K562 (cell line): ENCODE results near the gene SUSD3. TPM values are rescaled to one million over a fixed set of nuclear protein-coding genes. Genes with fewer than 3 reads are reported as not detected.

ENCODE experiments used
- ATAC-seq: fragments of 200-7000 bp; cut with Tn5 transposase; 3 replicates; pipeline ENCODE4 v1.9.1; 2020; ENCODE audit warnings: moderate library complexity
- BruUV-seq: library from RNA; stranded (reverse); fragments of 400-500 nt; replicated peaks from 2 replicates; lab custom pipeline; 2021; lab: Mats Ljungman, UMichigan
- CTCF ChIA-PET: fragments of 300-600 bp; formaldehyde crosslinking; extraction: SDS; loops from one replicate; lab custom pipeline; 2021; ENCODE audit warnings: low intra/inter-chr PET ratio; lab: Yijun Ruan, JAX
- POLR2A ChIA-PET: fragments of 300-600, 350-650 bp; sonication (Branson Sonifier 250); formaldehyde crosslinking; extraction: SDS; loops from one replicate; lab custom pipeline; 2021; ENCODE audit warnings: antibody characterized with exemption, inconsistent platforms; lab: Yijun Ruan, JAX
- DNase-seq, 4 experiments: peaks; one replicate each; pipeline versions ENCODE4 v3.0.0 to v3.0.0-alpha.2; 2011 to 2018; ENCODE audit warnings: low spot score in 3 of 4, mixed read lengths in 3 of 4; ENCODE audit errors: extremely low read depth in 1 of 4
- FAIRE-seq: peaks from 2 replicates; lab custom pipeline; 2011; peaks lifted over from hg19 to GRCh38; lab: Jason Lieb, UNC
- H2AFZ ChIP-seq: 2 replicates; pipeline ENCODE4 v1.6.0; 2011; ENCODE audit warnings: low read depth, low read length, control low read depth, inconsistent platforms
- H3K27ac ChIP-seq: fragments of 200-600 bp; 3 replicates; pipeline ENCODE4 v1.8.0; 2011; ENCODE audit warnings: low read depth, mild to moderate bottlenecking, control low read depth, inconsistent platforms, low read length, moderate library complexity, mixed read lengths; ENCODE audit errors: extremely low read depth
- H3K27me3 ChIP-seq, 2 experiments: fragments of 300-600 bp in 1 of 2; 2 replicates in 1 of 2; 3 replicates in 1 of 2; pipeline versions ENCODE4 v1.6.0 to v1.8.0; 2011; ENCODE audit warnings: inconsistent platforms in 2 of 2, low read length in 2 of 2, mild to moderate bottlenecking in 1 of 2, mixed read lengths in 1 of 2, moderate library complexity in 1 of 2; ENCODE audit not compliant: control insufficient read depth in 2 of 2, insufficient read depth in 2 of 2
- H3K36me3 ChIP-seq: fragments of 300-600 bp; 3 replicates; pipeline ENCODE4 v1.8.0; 2011; ENCODE audit warnings: mild to moderate bottlenecking, low read length, inconsistent platforms; ENCODE audit not compliant: control insufficient read depth, insufficient read depth
- H3K4me1 ChIP-seq, 2 experiments: fragments of 200-600 bp in 1 of 2; replicated peaks in 1 of 2; 2 replicates in 1 of 2; 3 replicates in 1 of 2; pipeline versions ENCODE4 v1.5.1 to v1.8.0; 2011; ENCODE audit warnings: inconsistent platforms in 2 of 2, low read length in 2 of 2, mild to moderate bottlenecking in 1 of 2, mixed read lengths in 1 of 2, moderate library complexity in 1 of 2; ENCODE audit not compliant: control insufficient read depth in 2 of 2, insufficient read depth in 2 of 2
- H3K4me2 ChIP-seq: 2 replicates; pipeline ENCODE4 v1.6.1; 2011; ENCODE audit warnings: low read length, control low read depth, inconsistent platforms, mixed read lengths; ENCODE audit not compliant: insufficient read depth
- H3K4me3 ChIP-seq: fragments of 200-600 bp; sonication (generic), shearing (Covaris generic); 2 replicates; pipeline ENCODE4 v1.5.1; 2016; ENCODE audit warnings: control low read depth, inconsistent platforms
- H3K79me2 ChIP-seq: fragments of 200-600 bp; 3 replicates; pipeline ENCODE4 v1.8.0; 2011; ENCODE audit warnings: low read length, inconsistent platforms; ENCODE audit not compliant: control insufficient read depth, insufficient read depth
- H3K9ac ChIP-seq, 2 experiments: 2 replicates each; pipeline versions ENCODE4 v1.6.0 to v1.6.1; 2011; ENCODE audit warnings: low read depth in 2 of 2, low read length in 2 of 2, control low read depth in 1 of 2, inconsistent platforms in 1 of 2, mild to moderate bottlenecking in 1 of 2, mixed read lengths in 1 of 2; ENCODE audit not compliant: insufficient read depth in 1 of 2
- H3K9me1 ChIP-seq: one replicate; pipeline ENCODE4 v1.6.0; 2011; ENCODE audit warnings: inconsistent platforms, mild to moderate bottlenecking, low read length, moderate library complexity; ENCODE audit not compliant: control insufficient read depth, insufficient read depth
- H3K9me3 ChIP-seq: replicated peaks from 2 replicates; pipeline ENCODE4 v1.5.1; 2011; ENCODE audit warnings: low read depth, low read length, inconsistent platforms; ENCODE audit not compliant: control insufficient read depth, insufficient read depth
- H4K20me1 ChIP-seq: replicated peaks from 2 replicates; pipeline ENCODE4 v1.6.1; 2011; ENCODE audit warnings: low read length, inconsistent platforms, mixed read lengths; ENCODE audit not compliant: control insufficient read depth, insufficient read depth
- CREBBP ChIP-seq: IDR thresholded peaks from one replicate; pipeline ENCODE4 v1.6.1; 2012; ENCODE audit warnings: low read depth, mild to moderate bottlenecking, control low read depth, inconsistent platforms, low read length
- ELF4 ChIP-seq: fragments of 450-650 bp; formaldehyde crosslinking; IDR thresholded peaks from 2 replicates; pipeline ENCODE4 v1.4.0; 2022; ENCODE audit warnings: missing genetic modification characterization
- FOXM1 ChIP-seq, 2 experiments: fragments of 450-650 bp in 1 of 2; sonication (generic) in 1 of 2; formaldehyde crosslinking in 1 of 2; IDR thresholded peaks; 2 replicates each; pipeline versions ENCODE4 v1.6.1 to v1.9.0; 2017 to 2022; ENCODE audit warnings: low read depth in 2 of 2, mild to moderate bottlenecking in 2 of 2, missing genetic modification reagents in 1 of 2, moderate library complexity in 1 of 2
- HNRNPK ChIP-seq: fragments of 200-400 bp; formaldehyde crosslinking; IDR thresholded peaks from one replicate; pipeline ENCODE4 v1.6.1; 2018; ENCODE audit warnings: mild to moderate bottlenecking, low read depth, low read length; ENCODE audit not compliant: poor library complexity, severe bottlenecking
- KAT8 ChIP-seq: fragments of 450-650 bp; IDR thresholded peaks from 2 replicates; pipeline ENCODE4 v1.6.1; 2016; ENCODE audit warnings: low read depth, mild to moderate bottlenecking
- MIER1 ChIP-seq: fragments of 450-650 bp; IDR thresholded peaks from 2 replicates; pipeline ENCODE4 v1.6.1; 2016; ENCODE audit warnings: antibody characterized with exemption, mild to moderate bottlenecking, low read depth
- MYC ChIP-seq, 2 experiments: fragments of 250-450 bp in 1 of 2; sonication (Bioruptor Pico) in 1 of 2; IDR thresholded peaks; 2 replicates each; pipeline versions ENCODE4 v1.5.1 to v1.6.1; 2012 to 2021; ENCODE audit warnings: low read depth in 2 of 2, borderline replicate concordance in 1 of 2, improper control_type of control experiment in 1 of 2, low read length in 1 of 2, mild to moderate bottlenecking in 1 of 2, moderate library complexity in 1 of 2
- NR1H2 ChIP-seq: sonication (generic); formaldehyde crosslinking; IDR thresholded peaks from 2 replicates; pipeline ENCODE4 v1.4.0; 2020; ENCODE audit warnings: mild to moderate bottlenecking, missing genetic modification reagents
- PYGO2 ChIP-seq: fragments of 450-650 bp; IDR thresholded peaks from 2 replicates; pipeline ENCODE4 v1.6.1; 2016; ENCODE audit warnings: mild to moderate bottlenecking, missing genetic modification characterization, moderate library complexity, missing compliant biosample characterization
- RERE ChIP-seq: sonication (generic); formaldehyde crosslinking; IDR thresholded peaks from 2 replicates; pipeline ENCODE4 v1.8.0; 2023; ENCODE audit warnings: missing genetic modification reagents, mild to moderate bottlenecking, borderline replicate concordance
- ZNF232 ChIP-seq: sonication (generic); formaldehyde crosslinking; IDR thresholded peaks from 2 replicates; pipeline ENCODE4 v1.8.0; 2022; ENCODE audit warnings: mild to moderate bottlenecking, missing genetic modification reagents
- ZNF280B ChIP-seq: fragments of 250-450 bp; sonication (Bioruptor Pico); IDR thresholded peaks from 2 replicates; pipeline ENCODE4 v1.5.1; 2021; ENCODE audit warnings: mild to moderate bottlenecking
- ZNF79 ChIP-seq: fragments of 250-450 bp; sonication (Bioruptor Pico); IDR thresholded peaks from 2 replicates; pipeline ENCODE4 v1.4.0; 2020; ENCODE audit warnings: low read depth, mild to moderate bottlenecking, moderate library complexity
- WGBS: fragments of 100-300 bp; shearing (Covaris generic); methylation state at CpG from one replicate; pipeline ENCODE4 v1.1.6; 2016; ENCODE audit warnings: low coverage, mixed read lengths; ENCODE audit not compliant: insufficient coverage; ENCODE audit errors: missing lambda C conversion rate; 5-methylcytosine and 5-hydroxymethylcytosine counted together
- in situ Hi-C: fragments of 300-500 bp; cut with MboI; formaldehyde crosslinking; loops from 4 replicates; pipeline ENCODE4 v1.15.0; 2018; ENCODE audit warnings: inconsistent platforms, mixed read lengths
- intact Hi-C: fragments of 100-400 bp; cut with micrococcal nuclease; formaldehyde crosslinking; loops from 2 replicates; pipeline ENCODE4 v1.14.2; 2022
- polyA plus RNA-seq, 8 experiments: library from polyadenylated mRNA; depleted of rRNA in 4 of 8; stranded (reverse) in 5 of 8; unstranded in 3 of 8; fragments of >200 nt; fragmentation: Nextera tagmentation in 2 of 8; fragmentation: Illumina TruSeq in 1 of 8; extraction: Ambion mirVana in 2 of 8; extraction: Trizol in 1 of 8; gene quantifications; 2 replicates each; pipeline versions ENCODE4 v1.2.1 to v1.2.3, GENCODE V29; 2011 to 2014; ENCODE audit warnings: inconsistent platforms in 1 of 8, missing spikeins in 1 of 8
- total RNA-seq, 7 experiments: library from RNA; depleted of rRNA in 6 of 7; stranded (reverse); fragments of >200 nt in 6 of 7; fragmentation: Illumina TruSeq in 2 of 7; extraction: Trizol in 2 of 7; gene quantifications; 2 replicates each; pipeline versions ENCODE4 v1.2.1 to v1.2.3, GENCODE V29; 2011 to 2021; ENCODE audit warnings: low replicate concordance in 1 of 7

SUSD3 gene
- total and polyA plus RNA-seq, 9 of the 15 experiments (the other 6 are each of a cell fraction or from before 2014, with no cell fraction given), result 1.3 to 21.7 (median 11.4) TPM

GRCh38 chr9:93011114-93011513, 47.4 kb upstream of the SUSD3 start:
- FAIRE-seq, result no peak
- no peak for TF ChIP-seq ZNF280B (CRISPR knock-in tag)
- no peak for TF ChIP-seq NR1H2 (CRISPR knock-in tag)
- TF ChIP-seq ZNF79, result no peak
- no peak for TF ChIP-seq MIER1
- no peak for TF ChIP-seq ELF4 (CRISPR knock-in tag)
- TF ChIP-seq KAT8, result no peak
- TF ChIP-seq RERE (CRISPR knock-in tag), result no peak
- no peak for TF ChIP-seq CREBBP
- no peak for TF ChIP-seq FOXM1 (IDR thresholded peaks at IDR 0.05; ENCODE audit: low read depth)
- TF ChIP-seq FOXM1 (CRISPR knock-in tag; IDR thresholded peaks at IDR 0.05; ENCODE audit: low read depth), result no peak
- TF ChIP-seq MYC (IDR thresholded peaks at IDR 0.05; ENCODE audit: low read depth, low read length), result no peak
- no peak for TF ChIP-seq MYC (CRISPR knock-in tag; IDR thresholded peaks at IDR 0.05; ENCODE audit: borderline replicate concordance, low read depth)
- TF ChIP-seq PYGO2 (tag), result no peak
- TF ChIP-seq ZNF232 (CRISPR knock-in tag), result no peak
- no peak for TF ChIP-seq HNRNPK
- H3K27me3 ChIP-seq, result peaks cover 15 to 59% of the 10 kb centered on the region in 2 experiments; a peak in 4 of 5 replicates
- no peak overlapping the region for H3K4me2 ChIP-seq
- H3K4me1 ChIP-seq, result peaks cover 0 to 3% of the 10 kb centered on the region in 2 experiments; a peak in 1 of 5 replicates
- no TSS peak for BruUV-seq
- H4K20me1 ChIP-seq, result peaks cover 7% of the 10 kb centered on the region; the same call in 1 of the 2 replicates
- no peak for ATAC-seq
- H3K79me2 ChIP-seq, result no peaks in the 10 kb centered on the region
- no peak overlapping the region for H3K27ac ChIP-seq
- intact Hi-C loops (no loop called here), in situ Hi-C loops (loop anchor here (25.0 kb wide), 1 partner anchor 301 kb away; no protein-coding TSS in a partner anchor)
- H3K9me3 ChIP-seq, result no peaks in the 10 kb centered on the region
- no peaks in the 10 kb centered on the region for H3K9me1 ChIP-seq
- WGBS, result 15% methylated on average over 7 of the region's 8 CpGs
- H3K4me3 ChIP-seq, result no peak overlapping the region
- no peak overlapping the region; a peak in 1 of 4 replicates for H3K9ac ChIP-seq
- no peak overlapping the region for H2AFZ ChIP-seq
- no peak for DNase-seq
- CTCF ChIA-PET, result no interaction called here
- H3K36me3 ChIP-seq, result no peaks in the 10 kb centered on the region
- POLR2A ChIA-PET, result interaction anchor here (0.6 kb wide), 1 partner anchor 15 kb away, joined by 3 read pairs; no protein-coding TSS in a partner anchor
